GM12873 (cell line): ENCODE data around the gene RNLS.

Source experiments
- CTCF ChIP-seq: IDR thresholded peaks from 2 replicates; pipeline ENCODE4 v1.5.1; 2012; ENCODE audit warnings: low read depth, mild to moderate bottlenecking, moderate library complexity, low read length, control low read depth; ENCODE audit not compliant: insufficient read depth; ENCODE audit errors: missing control alignments

Gene RNLS

DNA sequence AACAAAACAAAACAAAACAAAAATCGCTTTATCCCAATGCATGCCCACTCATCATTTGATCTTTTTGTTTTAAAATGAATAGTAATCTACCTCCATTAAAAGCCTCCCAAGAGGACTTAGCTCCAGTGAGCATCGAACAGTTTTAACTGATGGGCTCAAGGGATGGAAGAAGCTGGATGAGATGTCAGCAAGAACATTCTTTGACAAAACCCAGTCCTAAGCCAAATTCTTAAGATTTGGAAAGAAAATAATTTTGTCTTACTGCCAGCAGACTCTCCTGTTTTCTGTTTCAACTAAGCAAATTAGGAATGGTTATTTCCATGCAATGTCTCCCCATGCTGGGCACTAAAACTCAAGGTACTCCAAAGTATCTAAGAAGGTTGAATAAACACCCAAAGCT is 127.3 kb downstream of the RNLS start:
- TF ChIP-seq CTCF: no peak

GRCh38 chr10:88450201-88450600 is 132.9 kb downstream of the RNLS start:
- TF ChIP-seq CTCF: no peak

GRCh38 chr10:88442716-88443115 is 140.4 kb downstream of the RNLS start:
- TF ChIP-seq CTCF: no peak

- TF ChIP-seq CTCF: no peak
These were observed 142.6 kb downstream of the RNLS start for GRCh38 chr10:88440541-88440940.

DNA sequence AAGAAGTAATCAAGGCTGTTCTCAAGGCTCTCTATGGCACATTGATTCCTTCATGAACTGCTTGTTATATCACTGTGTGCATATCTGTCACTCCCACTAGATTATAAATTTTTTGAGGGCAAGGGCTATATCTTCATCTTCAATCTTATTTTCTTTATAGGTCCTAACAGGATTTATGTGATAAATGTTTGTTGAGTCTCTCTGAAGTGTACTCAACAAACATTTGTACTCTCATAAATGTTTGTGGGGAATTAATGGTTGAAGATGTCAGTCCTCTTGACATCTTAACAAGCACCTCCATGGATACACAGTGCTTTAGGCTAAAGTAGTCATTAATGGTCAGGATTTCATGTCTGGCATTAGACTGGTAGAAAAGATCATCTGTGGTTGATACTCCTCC is 143.2 kb downstream of the RNLS start:
- TF ChIP-seq CTCF: no peak

DNA sequence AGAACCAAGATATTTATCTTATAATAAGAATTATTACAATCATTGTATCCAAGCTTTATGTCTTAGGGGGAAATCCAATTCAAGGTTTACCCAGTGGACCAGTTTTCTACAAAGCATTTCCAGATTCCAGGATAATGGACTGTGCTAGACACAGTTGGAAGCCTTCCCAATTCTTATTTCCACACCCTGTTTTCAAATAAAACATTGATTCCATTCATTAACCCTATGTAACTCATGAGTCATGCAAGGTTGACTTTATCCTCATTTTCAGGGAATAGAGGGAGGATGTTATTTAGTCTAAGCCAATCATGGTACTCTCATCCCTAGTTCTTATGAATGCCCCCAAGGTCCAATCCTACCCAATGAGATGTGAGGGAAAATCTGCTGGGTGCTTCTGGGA is 145.7 kb downstream of the RNLS start:
- TF ChIP-seq CTCF: no peak

DNA sequence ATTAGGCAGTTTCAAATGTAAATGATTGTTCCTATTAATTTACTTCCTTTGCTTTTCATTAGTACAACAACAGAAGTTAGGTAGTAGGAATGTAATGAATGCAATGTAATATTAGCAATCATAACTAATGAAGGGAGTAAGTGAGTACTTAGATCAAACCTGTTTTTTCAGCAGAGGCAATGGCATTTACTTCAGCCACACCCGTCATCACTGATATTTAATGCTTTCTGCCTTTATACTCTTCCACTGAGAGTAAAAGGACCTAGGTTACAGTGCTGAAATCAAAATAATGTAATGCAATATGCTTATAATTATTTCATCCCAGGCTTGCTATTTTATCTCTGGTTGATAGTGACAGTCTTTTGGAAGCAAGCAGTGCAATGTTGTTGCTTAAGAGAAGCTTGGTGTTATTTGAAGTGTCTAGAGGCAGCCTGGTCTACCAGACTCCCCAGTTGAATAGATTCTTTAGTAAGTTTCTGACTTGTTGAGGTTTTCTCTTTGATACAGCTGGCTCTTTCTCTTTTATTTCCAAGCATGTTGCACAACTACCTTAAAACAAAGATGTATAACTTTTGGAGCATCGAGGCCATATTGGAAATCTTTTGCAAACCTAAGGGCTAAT is 149.4 kb downstream of the RNLS start:
- TF ChIP-seq CTCF: no peak
